Activated CD4-positive, alpha-beta memory T cell treated with anti-CD3 and anti-CD28 coated beads, Interleukin-2, amount 10 ng/mL, durations not matched to agents 7 days and 5 days (primary cell): ENCODE results near the gene RNFT2. TPM values are rescaled to one million over a fixed set of nuclear protein-coding genes. Genes with fewer than 3 reads are reported as not detected.

Source experiments
- CTCF ChIA-PET: fragments of 350-600 bp; sonication (Branson Sonifier 250); formaldehyde crosslinking; loops from one replicate; lab custom pipeline; 2021; ENCODE audit warnings: antibody characterized with exemption, inconsistent platforms; lab: Charles Lee
- POLR2A ChIA-PET: fragments of 350-600 bp; sonication (Branson Sonifier 250); formaldehyde crosslinking; loops from one replicate; lab custom pipeline; 2021; ENCODE audit warnings: antibody characterized with exemption; lab: Charles Lee
- DNase-seq: peaks from one replicate; pipeline ENCODE4 v3.0.0-alpha.2; 2020
- H3K27ac Mint-ChIP-seq: one replicate; pipeline ENCODE4 v1.8.0; 2021; ENCODE audit warnings: mild to moderate bottlenecking, mixed read lengths
- H3K27me3 Mint-ChIP-seq: one replicate; pipeline ENCODE4 v1.8.0; 2021; ENCODE audit warnings: mixed read lengths
- H3K36me3 Mint-ChIP-seq: one replicate; pipeline ENCODE4 v1.8.0; 2021; ENCODE audit warnings: low read depth, mixed read lengths
- H3K4me1 Mint-ChIP-seq: one replicate; pipeline ENCODE4 v1.8.0; 2021; ENCODE audit warnings: mixed read lengths
- H3K4me3 Mint-ChIP-seq: one replicate; pipeline ENCODE4 v1.8.0; 2021; ENCODE audit warnings: mild to moderate bottlenecking, mixed read lengths
- H3K9me3 Mint-ChIP-seq: one replicate; pipeline ENCODE4 v1.8.0; 2021; ENCODE audit warnings: mixed read lengths
- total RNA-seq, 2 experiments: library from RNA; stranded (reverse); gene quantifications; one replicate each; pipeline ENCODE4 v1.2.3, GENCODE V29; 2021

Gene RNFT2
- total RNA-seq, 2 experiments from 2014 or later = 9.0 to 9.8 TPM

GRCh38 chr12:116867523-116867922 lies 129.4 kb downstream of the RNFT2 start:
- Mint-ChIP-seq H3K27ac (no peak overlapping the region), H3K4me1 (no peaks in the 10 kb centered on the region), H3K9me3 (no peaks in the 10 kb centered on the region), H3K27me3 (no peaks in the 10 kb centered on the region), H3K4me3 (no peak overlapping the region), H3K36me3 (no peaks in the 10 kb centered on the region)
- POLR2A ChIA-PET = no interaction called here
- DNase-seq = no peak
- CTCF ChIA-PET = no interaction called here

- CTCF ChIA-PET = no interaction called here
- no peak for DNase-seq
Measured at GRCh38 chr12:116870306-116870705, 132.2 kb downstream of the RNFT2 start.

GRCh38 chr12:116874324-116874995 lies 136.3 kb downstream of the RNFT2 start:
- peaks cover 48% of the 10 kb centered on the region for H3K27me3 Mint-ChIP-seq
- POLR2A ChIA-PET = no interaction called here
- H3K4me3 Mint-ChIP-seq = no peak overlapping the region

More at GRCh38 chr12:116870306-116870705, 132.2 kb downstream of the RNFT2 start:
- peaks cover 10% of the 10 kb centered on the region for H3K27me3 Mint-ChIP-seq
- POLR2A ChIA-PET = interaction anchor here (0.8 to 1.2 kb wide), 2 partner anchors 11 kb away, joined by 3 read pairs; partner anchors contain the start of gene HRK
- H3K36me3 Mint-ChIP-seq = no peaks in the 10 kb centered on the region
- H3K4me3 Mint-ChIP-seq = no peak overlapping the region
- H3K27ac Mint-ChIP-seq = no peak overlapping the region
- H3K9me3 Mint-ChIP-seq = peaks cover 2% of the 10 kb centered on the region
- no peaks in the 10 kb centered on the region for H3K4me1 Mint-ChIP-seq

GRCh38 chr12:116876151-116876869 lies 138.2 kb downstream of the RNFT2 start:
- DNase-seq = no peak
- Mint-ChIP-seq H3K36me3 (no peaks in the 10 kb centered on the region), H3K27me3 (peaks cover 60% of the 10 kb centered on the region), H3K4me3 (no peak overlapping the region), H3K27ac (no peak overlapping the region), H3K4me1 (peaks cover 20% of the 10 kb centered on the region), H3K9me3 (peaks cover 2% of the 10 kb centered on the region)
- CTCF ChIA-PET = no interaction called here
- POLR2A ChIA-PET = no interaction called here

More at GRCh38 chr12:116874324-116874995, 136.3 kb downstream of the RNFT2 start:
- CTCF ChIA-PET = no interaction called here
- DNase-seq = no peak
- Mint-ChIP-seq H3K27ac (no peak overlapping the region), H3K36me3 (no peaks in the 10 kb centered on the region), H3K9me3 (peaks cover 2% of the 10 kb centered on the region), H3K4me1 (peaks cover 9% of the 10 kb centered on the region)

- H3K4me3 Mint-ChIP-seq = peak overlapping the region; percentile 53
- H3K9me3 Mint-ChIP-seq = peaks cover 2% of the 10 kb centered on the region
- CTCF ChIA-PET = no interaction called here
- POLR2A ChIA-PET = no interaction called here
- H3K27me3 Mint-ChIP-seq = peaks cover 80% of the 10 kb centered on the region
- DNase-seq = no peak
- H3K4me1 Mint-ChIP-seq = peaks cover 31% of the 10 kb centered on the region
- no peak overlapping the region for H3K27ac Mint-ChIP-seq
- no peaks in the 10 kb centered on the region for H3K36me3 Mint-ChIP-seq
Measured at GRCh38 chr12:116878567-116879508, 140.7 kb downstream of the RNFT2 start.

GRCh38 chr12:116879509-116880212 lies 141.5 kb downstream of the RNFT2 start:
- Mint-ChIP-seq H3K36me3 (no peaks in the 10 kb centered on the region), H3K27ac (no peak overlapping the region), H3K27me3 (peaks cover 79% of the 10 kb centered on the region), H3K4me3 (peak overlapping the region; percentile 53), H3K9me3 (peaks cover 2% of the 10 kb centered on the region), H3K4me1 (peaks cover 31% of the 10 kb centered on the region)
- POLR2A ChIA-PET = interaction anchor here (0.7 kb wide), 1 partner anchor 45 kb away, joined by 3 read pairs; no protein-coding TSS in a partner anchor
- CTCF ChIA-PET = interaction anchor here (1.3 kb wide), 1 partner anchor 80 kb away, joined by 3 read pairs; no protein-coding TSS in a partner anchor
- no peak for DNase-seq

- no peak overlapping the region for H3K27ac Mint-ChIP-seq
- ChIA-PET CTCF (interaction anchor here (1.0 to 1.5 kb wide), 4 partner anchors 36 to 220 kb away, joined by 3 to 4 read pairs (median 3); no protein-coding TSS in a partner anchor), POLR2A (interaction anchor here (0.7 to 1.0 kb wide), 2 partner anchors 10 to 44 kb away, joined by 3 read pairs; no protein-coding TSS in a partner anchor)
- peaks cover 82% of the 10 kb centered on the region for H3K27me3 Mint-ChIP-seq
- no peaks in the 10 kb centered on the region for H3K36me3 Mint-ChIP-seq
- DNase-seq = no peak
- peak overlapping the region; percentile 44 for H3K4me3 Mint-ChIP-seq
- H3K9me3 Mint-ChIP-seq = no peaks in the 10 kb centered on the region
- peaks cover 31% of the 10 kb centered on the region for H3K4me1 Mint-ChIP-seq
Measured at GRCh38 chr12:116880213-116880816, 142.2 kb downstream of the RNFT2 start.

GRCh38 chr12:116880817-116881324 lies 142.8 kb downstream of the RNFT2 start:
- H3K27me3 Mint-ChIP-seq = peaks cover 82% of the 10 kb centered on the region
- H3K4me1 Mint-ChIP-seq = peaks cover 31% of the 10 kb centered on the region
- POLR2A ChIA-PET = interaction anchor here (0.7 to 1.0 kb wide), 2 partner anchors 11 to 44 kb away, joined by 3 read pairs; no protein-coding TSS in a partner anchor
- no peaks in the 10 kb centered on the region for H3K36me3 Mint-ChIP-seq
- DNase-seq = peak; percentile 31
- CTCF ChIA-PET = interaction anchor here (1.0 to 1.5 kb wide), 4 partner anchors 36 to 219 kb away, joined by 3 to 4 read pairs (median 3); no protein-coding TSS in a partner anchor
- H3K27ac Mint-ChIP-seq = no peak overlapping the region
- no peaks in the 10 kb centered on the region for H3K9me3 Mint-ChIP-seq
- peak overlapping the region; percentile 44 for H3K4me3 Mint-ChIP-seq

- Mint-ChIP-seq H3K27me3 (peaks cover 80% of the 10 kb centered on the region), H3K27ac (no peak within 1 kb of the TSS)
Measured at GRCh38 chr12:116881325-116881876, 143.3 kb downstream of the RNFT2 start, which contains the start of gene HRK. TSS of gene HRK (minus strand) at chr12:116881441. CDS start at chr12:116881307, 134 bp downstream.

GRCh38 chr12:116881877-116882507 lies 143.9 kb downstream of the RNFT2 start:
- CTCF ChIA-PET = interaction anchor here (1.3 to 1.5 kb wide), 3 partner anchors 35 to 218 kb away, joined by 3 to 4 read pairs (median 3); no protein-coding TSS in a partner anchor
- Mint-ChIP-seq H3K36me3 (no peaks in the 10 kb centered on the region), H3K27ac (no peak overlapping the region), H3K27me3 (peaks cover 77% of the 10 kb centered on the region), H3K4me1 (peaks cover 31% of the 10 kb centered on the region), H3K9me3 (no peaks in the 10 kb centered on the region), H3K4me3 (peak overlapping the region; percentile 37)
- POLR2A ChIA-PET = no interaction called here
- DNase-seq = no peak

More at GRCh38 chr12:116881325-116881876, 143.3 kb downstream of the RNFT2 start, which contains the start of gene HRK:
- POLR2A ChIA-PET = interaction anchor here (1.0 kb wide), 1 partner anchor 11 kb away, joined by 3 read pairs; no protein-coding TSS in a partner anchor
- no peaks in the 10 kb centered on the region for H3K9me3 Mint-ChIP-seq
- peaks cover 31% of the 10 kb centered on the region for H3K4me1 Mint-ChIP-seq
- H3K4me3 Mint-ChIP-seq = peak within 1 kb of the TSS; percentile 44
- CTCF ChIA-PET = interaction anchor here (1.0 to 1.5 kb wide), 3 partner anchors 35 to 219 kb away, joined by 3 to 4 read pairs (median 3); no protein-coding TSS in a partner anchor
- H3K36me3 Mint-ChIP-seq = no peaks in the 10 kb centered on the region
- no peak for DNase-seq
